ENCODE measurements around the gene FAM187B. TPM values are rescaled to one million over a fixed set of nuclear protein-coding genes. Genes with fewer than 3 reads are reported as not detected.

Gene FAM187B
- total and polyA plus RNA-seq, 4 donors, result 0.20 to 0.28 TPM; not detected in 2

DNA sequence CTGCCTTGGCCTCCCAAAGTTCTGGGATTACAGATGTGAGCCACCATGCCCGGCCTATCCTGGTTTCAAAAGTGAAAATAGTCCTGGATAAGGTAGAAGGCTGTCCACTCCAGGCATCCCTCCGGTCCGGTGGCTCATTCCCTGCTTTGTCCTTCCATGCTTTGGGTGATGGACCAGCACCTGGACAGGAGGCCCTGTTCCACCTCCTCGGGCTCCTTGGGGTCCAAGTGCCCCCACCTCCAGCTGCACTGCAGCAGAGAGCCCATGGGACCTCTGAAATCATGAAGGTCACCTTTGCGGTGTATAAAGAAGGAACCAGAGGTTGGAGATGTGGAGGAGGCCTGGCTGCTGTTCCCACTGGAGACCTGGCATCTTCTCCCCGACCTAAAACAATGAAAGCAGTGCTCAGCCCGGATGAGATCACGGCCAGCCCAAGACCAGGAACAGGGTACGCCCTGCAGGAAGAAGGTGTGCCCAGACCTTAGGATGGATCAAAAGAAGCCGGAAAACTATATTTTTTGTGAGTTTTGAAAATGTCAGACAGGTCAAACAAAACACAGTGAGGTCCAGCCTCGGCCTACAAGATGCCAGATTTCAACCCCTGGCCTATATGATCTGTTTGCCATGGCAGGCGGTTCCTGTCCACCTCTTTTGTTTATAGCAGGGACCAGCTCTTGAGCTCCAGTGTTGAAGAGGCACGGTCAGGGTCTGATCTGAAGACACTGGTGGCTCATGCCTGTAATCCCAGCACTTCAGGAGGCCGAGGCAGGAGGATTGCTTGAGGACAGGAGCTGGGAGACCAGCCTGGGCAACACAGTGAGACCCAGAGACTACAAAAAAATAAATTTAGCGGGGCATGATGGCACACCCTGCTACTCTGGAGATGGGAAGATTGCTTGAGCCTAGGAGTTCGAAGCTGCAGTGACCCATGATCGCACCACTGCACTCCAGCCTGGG is 26.1 kb upstream of the FAM187B start:
- H3K36me3 ChIP-seq (ENCODE audit: control insufficient read depth in 4 of 4, insufficient read depth in 4 of 4, low read length in 4 of 4), result peaks cover 0 to 8% (median 0%) of the 10 kb centered on the region in 4 donors
- no peak overlapping the region for H3K4me3 ChIP-seq
- no peak overlapping the region for H3K9ac ChIP-seq (ENCODE audit: insufficient read depth in 1 of 2, low read length in 2 of 2)
- TF ChIP-seq, protein P1, sequence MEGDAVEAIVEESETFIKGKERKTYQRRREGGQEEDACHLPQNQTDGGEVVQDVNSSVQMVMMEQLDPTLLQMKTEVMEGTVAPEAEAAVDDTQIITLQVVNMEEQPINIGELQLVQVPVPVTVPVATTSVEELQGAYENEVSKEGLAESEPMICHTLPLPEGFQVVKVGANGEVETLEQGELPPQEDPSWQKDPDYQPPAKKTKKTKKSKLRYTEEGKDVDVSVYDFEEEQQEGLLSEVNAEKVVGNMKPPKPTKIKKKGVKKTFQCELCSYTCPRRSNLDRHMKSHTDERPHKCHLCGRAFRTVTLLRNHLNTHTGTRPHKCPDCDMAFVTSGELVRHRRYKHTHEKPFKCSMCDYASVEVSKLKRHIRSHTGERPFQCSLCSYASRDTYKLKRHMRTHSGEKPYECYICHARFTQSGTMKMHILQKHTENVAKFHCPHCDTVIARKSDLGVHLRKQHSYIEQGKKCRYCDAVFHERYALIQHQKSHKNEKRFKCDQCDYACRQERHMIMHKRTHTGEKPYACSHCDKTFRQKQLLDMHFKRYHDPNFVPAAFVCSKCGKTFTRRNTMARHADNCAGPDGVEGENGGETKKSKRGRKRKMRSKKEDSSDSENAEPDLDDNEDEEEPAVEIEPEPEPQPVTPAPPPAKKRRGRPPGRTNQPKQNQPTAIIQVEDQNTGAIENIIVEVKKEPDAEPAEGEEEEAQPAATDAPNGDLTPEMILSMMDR (IDR thresholded peaks at IDR 0.05; ENCODE audit: control extremely low read depth, extremely low read depth), result no peak
- 81 to 87% methylated on average over 17 of the region's 17 CpGs for WGBS, 2 donors
- no peaks in the 10 kb centered on the region for H3K9me3 ChIP-seq (ENCODE audit: control insufficient read depth in 4 of 4, insufficient read depth in 3 of 4, low read length in 3 of 4)
- peaks cover 0 to 12% (median 0%) of the 10 kb centered on the region in 5 donors for H3K4me1 ChIP-seq (ENCODE audit: control insufficient read depth in 5 of 5, insufficient read depth in 5 of 5, low read length in 5 of 5)
- H3K27me3 ChIP-seq (ENCODE audit: control insufficient read depth in 3 of 3, insufficient read depth in 3 of 3, low read length in 2 of 3), result peaks cover 0 to 7% (median 5%) of the 10 kb centered on the region in 3 donors
- ATAC-seq (ENCODE audit: insufficient read depth, low FRiP score), result no peak
- no peak for DNase-seq
- H3K27ac ChIP-seq (ENCODE audit: low read depth in 1 of 2, low read length in 1 of 2), result peak overlapping the region; percentile 1 to 30

DNA sequence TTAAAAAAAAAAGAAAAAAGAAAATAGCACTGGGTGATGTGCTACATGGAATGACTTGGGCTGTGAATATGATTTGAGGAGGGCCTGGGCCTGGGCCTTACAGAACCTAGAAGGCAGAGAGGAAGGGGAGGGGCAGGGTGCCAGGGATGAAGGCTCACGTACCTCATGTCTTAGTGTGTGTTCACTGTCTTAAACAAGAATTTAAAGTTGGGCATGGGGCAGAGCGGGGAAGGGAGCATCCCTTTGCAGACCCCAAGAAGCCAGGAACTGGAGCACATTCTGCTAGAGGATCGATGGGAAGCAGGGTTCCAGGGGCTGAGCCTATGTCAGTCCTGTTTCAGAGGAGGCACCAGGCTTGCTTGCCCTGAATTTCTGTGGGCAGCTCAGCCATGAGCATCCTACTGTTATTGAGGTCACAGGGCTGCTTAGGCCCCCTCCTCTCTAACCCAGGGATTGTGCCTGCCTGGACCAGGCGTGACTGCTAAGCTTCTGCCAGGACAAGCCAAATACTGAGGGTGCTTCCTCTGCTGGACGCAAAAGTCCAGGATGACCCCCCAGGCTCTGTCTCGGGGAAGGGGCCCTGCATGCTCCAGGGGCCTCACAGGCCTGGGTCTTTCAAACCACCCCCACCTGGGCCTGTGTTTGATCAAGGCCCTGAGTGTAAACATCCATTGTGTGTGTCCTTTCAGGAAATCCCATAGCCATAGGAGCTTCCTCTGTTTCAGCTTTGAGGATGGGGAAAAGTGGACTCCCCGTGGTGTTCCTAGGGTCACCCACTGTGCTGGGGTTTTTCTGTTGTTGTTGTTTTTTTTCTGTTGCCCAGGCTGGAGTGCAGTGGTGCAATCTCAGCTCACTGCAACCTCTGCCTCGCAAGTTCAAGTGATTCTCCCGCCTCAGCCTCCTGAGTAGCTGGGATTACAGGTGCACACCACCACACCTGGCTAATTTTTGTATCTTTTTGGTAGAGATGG is 25.1 kb upstream of the FAM187B start:
- Histone ChIP-seq H3K4me1 (ENCODE audit: control insufficient read depth in 5 of 5, insufficient read depth in 5 of 5, low read length in 5 of 5) (peaks cover 0 to 16% (median 0%) of the 10 kb centered on the region in 5 donors), H3K9ac (ENCODE audit: insufficient read depth in 1 of 2, low read length in 2 of 2) (no peak overlapping the region), H3K27ac (ENCODE audit: low read depth in 1 of 2, low read length in 1 of 2) (peak overlapping the region in 1 of 2 donors; percentile 54), H3K4me3 (no peak overlapping the region), H3K27me3 (ENCODE audit: control insufficient read depth in 3 of 3, insufficient read depth in 3 of 3, low read length in 2 of 3) (peaks cover 0 to 14% (median 8%) of the 10 kb centered on the region in 3 donors), H3K9me3 (ENCODE audit: control insufficient read depth in 4 of 4, insufficient read depth in 3 of 4, low read length in 3 of 4) (no peaks in the 10 kb centered on the region), H3K36me3 (ENCODE audit: control insufficient read depth in 4 of 4, insufficient read depth in 4 of 4, low read length in 4 of 4) (peaks cover 0 to 8% (median 0%) of the 10 kb centered on the region in 4 donors)
- WGBS, 2 donors, result 74 to 76% methylated on average over 9 of the region's 9 CpGs
- TF ChIP-seq, protein P1 (IDR thresholded peaks at IDR 0.05; ENCODE audit: control extremely low read depth, extremely low read depth), result no peak
- ATAC-seq (ENCODE audit: insufficient read depth, low FRiP score) (no peak), DNase-seq (no peak)

DNA sequence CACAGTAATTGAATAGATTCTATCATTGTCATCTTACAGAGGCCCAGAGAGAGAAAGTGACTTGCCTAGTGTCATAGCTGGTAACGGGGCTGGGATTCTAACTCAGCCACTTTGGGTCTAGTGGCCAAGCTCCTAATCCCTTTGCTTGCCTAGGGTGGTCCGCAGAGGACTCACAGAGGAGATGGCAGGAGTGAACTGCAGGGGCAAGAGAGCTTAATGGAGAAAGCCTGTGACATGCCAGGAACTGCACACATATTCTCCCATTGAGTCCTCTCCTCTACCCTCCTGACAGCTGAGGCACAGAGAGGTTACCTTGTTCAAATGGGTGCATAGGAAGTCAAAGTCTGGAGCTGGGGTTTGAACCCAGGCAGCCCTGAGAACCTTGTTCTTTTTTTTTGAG is 22.9 kb upstream of the FAM187B start:
- Histone ChIP-seq H3K9ac (ENCODE audit: insufficient read depth in 1 of 2, low read length in 2 of 2) (no peak overlapping the region), H3K36me3 (ENCODE audit: control insufficient read depth in 4 of 4, insufficient read depth in 4 of 4, low read length in 4 of 4) (peaks cover 0 to 8% (median 0%) of the 10 kb centered on the region in 4 donors), H3K27ac (ENCODE audit: low read depth in 1 of 2, low read length in 1 of 2) (no peak overlapping the region), H3K4me1 (ENCODE audit: control insufficient read depth in 5 of 5, insufficient read depth in 5 of 5, low read length in 5 of 5) (peaks cover 0 to 12% (median 0%) of the 10 kb centered on the region in 5 donors), H3K4me3 (no peak overlapping the region), H3K9me3 (ENCODE audit: control insufficient read depth in 4 of 4, insufficient read depth in 3 of 4, low read length in 3 of 4) (no peaks in the 10 kb centered on the region), H3K27me3 (ENCODE audit: control insufficient read depth in 3 of 3, insufficient read depth in 3 of 3, low read length in 2 of 3) (peaks cover 0 to 22% (median 14%) of the 10 kb centered on the region in 3 donors)
- DNase-seq, result no peak
- WGBS, 2 donors, result 90 to 92% methylated on average over 2 of the region's 2 CpGs
- no peak for ATAC-seq (ENCODE audit: insufficient read depth, low FRiP score)
- TF ChIP-seq, protein P1 (IDR thresholded peaks at IDR 0.05; ENCODE audit: control extremely low read depth, extremely low read depth), result no peak

Measured in lung (tissue), 12 donors.